Smooth muscle cell of the brain vasculature (primary cell): ENCODE results near the gene HSPA8.
A peak's percentile ranks its signal among the peaks of the same experiment; 100 is the strongest.
"Not testable (repeated sequence)": the region's sequence is repeated elsewhere in the genome, so short reads cannot be mapped to it uniquely, and the experiment has no call there.

Source experiments
- DNase-seq: peaks from one replicate; pipeline ENCODE4 v3.0.0-alpha.2; 2012; ENCODE audit warnings: low read depth, low spot score

Gene HSPA8

GRCh38 chr11:123061403-123062157 is at the start of gene HSPA8:
Gene HSPA8 (minus strand): TSS chr11:123062136. CDS start chr11:123061324, 812 bp downstream.
- DNase-seq: no peak

DNA sequence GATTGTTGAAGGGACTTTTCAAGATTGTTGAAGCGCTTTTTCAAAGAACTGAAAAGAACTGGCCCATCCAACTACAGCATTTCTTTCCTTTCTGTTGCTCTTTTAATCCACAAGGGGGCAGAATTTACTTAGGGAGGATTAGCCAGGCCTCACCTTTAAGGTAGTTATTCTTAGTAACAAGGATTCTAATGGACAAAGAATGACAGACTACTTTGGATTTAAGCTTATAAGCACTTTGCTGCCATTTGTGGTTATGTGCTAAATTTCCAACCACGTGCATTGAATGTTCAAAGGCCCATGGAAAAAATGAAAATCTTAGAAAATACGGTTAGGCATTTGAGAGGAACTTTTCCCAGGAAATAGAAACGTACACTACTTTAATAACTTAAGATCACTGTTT is 49.5 kb upstream of the HSPA8 start:
- no peak for DNase-seq

DNA sequence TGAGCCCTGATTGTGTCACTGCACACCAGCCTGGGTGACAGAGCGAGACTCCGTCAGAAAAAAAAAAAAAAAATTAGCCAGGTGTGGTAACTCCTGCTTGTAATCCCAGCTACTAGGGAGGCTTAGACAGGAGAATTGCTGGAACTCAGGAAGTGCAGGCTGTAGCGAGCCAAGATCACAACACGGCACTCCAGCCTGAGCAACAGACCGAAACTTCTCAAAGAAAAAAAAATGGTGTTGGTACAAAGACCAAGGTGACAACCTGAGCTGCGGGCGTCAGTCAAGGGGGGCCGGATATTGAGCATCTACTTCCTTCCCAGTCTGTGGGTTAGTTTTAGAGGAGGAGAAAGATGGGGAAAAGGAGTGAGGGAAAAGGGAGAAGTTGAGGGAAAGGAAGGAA is 48.5 kb upstream of the HSPA8 start:
- DNase-seq: no peak

DNA sequence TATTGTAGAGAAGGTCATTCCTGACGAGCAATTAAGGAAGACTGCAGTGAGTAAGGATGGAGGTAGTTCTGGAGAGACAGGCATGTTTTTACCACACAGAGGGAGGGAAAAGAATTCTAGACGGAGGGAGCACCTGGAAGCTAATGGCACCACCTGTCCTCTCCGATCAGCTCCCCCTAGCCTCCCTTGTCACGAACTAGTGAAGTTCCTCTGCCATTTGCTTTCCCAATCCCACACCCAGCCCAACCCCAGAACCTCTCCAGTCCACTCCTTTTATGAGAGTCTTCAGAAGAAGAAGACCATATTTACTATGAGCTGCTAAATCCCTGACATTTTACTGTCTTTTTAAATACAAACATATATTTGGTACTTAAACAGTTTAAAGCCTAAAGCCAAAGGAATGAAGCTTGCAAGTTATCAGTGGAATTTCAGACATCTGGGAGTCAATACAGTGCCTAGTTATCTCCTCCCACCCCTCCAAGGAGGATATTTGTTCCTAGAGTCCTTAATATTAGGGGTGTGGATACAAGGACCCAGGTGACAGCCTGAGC is 46.1 kb upstream of the HSPA8 start:
- DNase-seq: no peak

DNA sequence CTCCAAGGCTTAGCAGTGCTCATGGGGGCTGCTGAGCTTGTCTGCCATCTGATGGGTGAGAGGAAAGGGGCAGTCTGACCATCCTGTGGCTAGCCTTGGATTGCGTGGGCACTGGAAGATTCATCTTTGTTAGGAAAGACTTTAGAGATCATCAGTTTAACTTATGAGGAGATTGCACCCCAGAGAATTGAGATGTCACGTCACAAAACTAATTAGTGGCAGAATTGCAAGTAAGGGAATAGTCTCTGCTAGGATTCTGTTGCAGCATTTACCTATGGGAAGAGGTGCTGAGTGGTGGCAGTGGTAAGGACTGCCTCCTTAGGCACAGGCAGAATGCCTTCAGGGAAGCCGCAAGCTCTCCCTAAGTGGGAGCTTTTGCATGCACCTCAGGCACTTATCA is 42.8 kb upstream of the HSPA8 start:
- no peak for DNase-seq

- peak; percentile 69 for DNase-seq
Measured at GRCh38 chr11:123103326-123103980, 41.5 kb upstream of the HSPA8 start.

DNA sequence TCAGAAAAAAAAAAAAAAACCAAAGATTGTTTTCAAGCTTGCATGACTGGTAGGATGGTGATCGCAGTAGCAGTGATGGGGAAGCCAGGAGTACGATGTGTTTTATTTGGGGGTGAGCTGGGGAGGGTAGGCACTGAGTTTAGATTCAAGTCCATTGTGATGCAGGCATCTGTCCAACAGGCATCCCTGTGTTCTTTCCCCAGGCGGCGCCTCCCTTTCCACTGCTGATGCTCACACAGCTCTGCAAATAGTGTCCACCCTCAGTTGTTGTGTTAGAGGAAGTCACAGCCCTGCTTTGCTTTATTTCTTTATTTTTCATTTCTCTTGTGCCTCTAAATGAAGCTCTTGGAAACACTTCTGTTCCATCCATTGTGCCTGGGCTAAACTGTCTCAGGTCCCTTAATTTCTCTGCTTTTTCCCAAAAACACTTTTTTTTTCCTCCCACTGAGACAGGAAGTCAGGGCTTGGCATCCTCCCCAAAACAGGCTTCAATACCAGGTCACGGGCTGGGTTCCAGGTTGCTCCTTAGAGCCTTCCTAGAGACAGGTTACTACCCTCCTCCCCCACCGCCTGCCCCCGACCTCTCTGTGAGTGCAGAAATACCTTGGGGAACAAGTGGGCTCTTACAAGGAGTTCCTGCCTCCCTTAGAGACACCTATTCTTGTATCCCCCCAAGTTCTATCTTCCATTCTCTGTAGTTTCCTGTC is 38.6 kb upstream of the HSPA8 start:
- DNase-seq: no peak

DNA sequence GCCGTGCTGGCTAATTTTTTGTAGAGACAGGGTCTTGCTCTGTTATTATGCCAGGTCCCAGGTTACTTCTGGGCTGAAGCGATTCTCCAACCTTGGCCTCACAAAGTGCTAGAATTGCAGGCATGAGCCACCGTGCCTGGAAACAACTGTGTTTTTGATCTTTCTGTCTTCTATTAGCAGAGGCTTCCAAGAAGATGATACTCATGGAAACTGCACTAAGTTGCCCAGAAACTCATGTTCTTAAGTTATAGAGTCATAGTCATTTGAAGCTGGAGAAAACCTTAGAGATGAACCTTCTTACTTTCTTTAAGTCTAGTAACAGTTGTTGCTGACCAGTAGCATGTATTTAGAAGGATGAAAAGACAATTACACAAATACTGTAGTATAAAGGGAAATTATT is 37.1 kb upstream of the HSPA8 start:
- DNase-seq: no peak

DNA sequence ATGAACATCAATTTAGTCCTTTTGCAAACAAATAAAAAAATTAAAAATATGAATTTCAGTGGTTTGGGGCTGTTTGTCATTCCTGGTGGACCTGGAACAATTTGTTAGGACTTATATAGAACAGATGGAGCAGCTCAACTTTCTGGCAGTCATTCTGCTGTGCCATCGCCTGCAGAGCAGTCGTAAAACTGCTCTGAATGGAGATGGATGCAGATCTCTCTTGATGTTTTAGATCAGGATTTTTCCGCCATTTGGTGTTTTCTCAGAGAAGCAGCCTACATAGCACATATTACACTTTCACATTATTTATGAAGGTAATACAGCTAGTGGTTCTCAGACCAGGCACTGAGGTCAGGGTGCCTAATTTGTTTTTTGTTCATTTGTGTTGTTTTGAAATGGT is 31.8 kb upstream of the HSPA8 start:
- no peak for DNase-seq

DNA sequence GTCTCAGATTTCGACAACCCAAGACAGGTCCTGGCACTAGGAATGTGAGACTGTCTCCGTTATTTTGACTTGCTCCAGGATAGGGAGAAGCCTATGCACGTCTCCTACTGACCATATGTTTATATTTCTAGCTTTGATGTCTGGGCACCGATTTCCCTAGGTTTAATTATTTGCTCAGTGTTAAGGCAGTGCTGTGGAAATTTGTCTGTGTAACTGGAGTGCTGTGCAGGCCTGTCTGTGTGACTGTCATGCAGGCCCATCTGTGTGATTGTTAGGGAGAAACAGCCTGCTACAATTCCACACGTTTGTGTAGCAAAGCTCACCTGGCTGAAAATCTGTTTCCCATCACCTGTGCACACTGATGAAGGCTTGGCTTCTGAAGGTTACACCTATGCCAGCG is 29.6 kb upstream of the HSPA8 start:
- DNase-seq: no peak

GRCh38 chr11:123090168-123090567 is 28.2 kb upstream of the HSPA8 start:
- DNase-seq: not testable (repeated sequence)

DNA sequence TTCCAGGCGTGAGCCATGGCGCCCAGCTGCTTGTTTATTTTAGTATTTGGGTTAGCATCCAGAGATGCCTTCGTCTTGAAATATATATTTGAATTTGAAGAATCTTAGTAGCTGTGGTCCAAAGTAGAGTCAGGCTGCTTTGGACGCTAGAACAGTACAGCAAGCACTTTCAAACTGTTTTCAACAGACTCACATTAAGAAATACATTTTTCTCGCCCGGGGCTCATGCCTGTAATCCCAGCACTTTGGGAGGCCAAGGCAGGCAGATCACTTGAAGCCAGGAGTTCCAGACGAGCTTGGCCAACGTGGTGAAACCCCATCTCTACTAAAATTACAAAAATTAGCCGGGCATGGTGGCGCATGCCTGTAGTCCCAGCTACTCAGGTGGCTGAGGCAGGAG is 27.0 kb upstream of the HSPA8 start:
- DNase-seq: not testable (repeated sequence)

GRCh38 chr11:123087657-123088056 is 25.7 kb upstream of the HSPA8 start:
- not testable (repeated sequence) for DNase-seq

- DNase-seq: no peak
Measured at GRCh38 chr11:123086305-123086704, 24.4 kb upstream of the HSPA8 start.

DNA sequence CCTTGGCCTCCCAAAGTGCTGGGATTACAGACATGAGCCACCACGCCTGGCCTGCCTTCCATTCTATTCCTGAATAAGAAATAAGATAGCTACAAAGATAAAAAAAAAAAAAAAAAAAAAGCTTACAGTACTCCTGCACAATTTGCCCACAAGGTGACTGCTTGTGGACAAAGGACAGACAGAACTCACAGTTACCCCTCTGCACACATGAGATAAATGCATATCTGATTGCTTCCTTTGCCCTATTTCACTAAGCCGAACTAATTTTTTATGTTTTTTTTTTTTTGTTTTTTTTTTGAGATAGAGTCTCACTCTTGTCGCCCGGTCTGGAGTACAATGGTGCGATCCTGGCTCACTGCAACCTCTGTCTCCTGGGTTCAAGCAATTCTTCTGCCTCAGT is 23.6 kb upstream of the HSPA8 start:
- no peak for DNase-seq

DNA sequence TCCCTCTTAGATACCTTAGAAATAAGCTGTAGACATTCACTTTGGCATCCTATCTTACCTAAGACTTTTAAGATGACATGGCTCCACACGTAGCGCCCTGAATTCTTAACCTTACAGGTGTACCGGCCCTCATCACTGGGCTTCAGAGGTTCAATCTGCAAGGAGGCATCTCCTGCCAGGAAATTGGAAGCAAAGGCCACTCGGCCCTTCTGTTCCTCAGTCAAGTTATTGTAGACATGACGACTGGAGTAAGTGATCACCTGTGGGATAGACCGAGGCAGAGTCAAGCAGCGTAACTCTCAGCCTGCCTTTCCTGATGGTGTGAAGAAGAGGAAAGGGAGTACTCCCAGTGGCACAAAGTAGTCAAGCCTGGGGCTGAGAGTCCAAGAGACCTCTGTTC is 22.5 kb upstream of the HSPA8 start:
- no peak for DNase-seq

DNA sequence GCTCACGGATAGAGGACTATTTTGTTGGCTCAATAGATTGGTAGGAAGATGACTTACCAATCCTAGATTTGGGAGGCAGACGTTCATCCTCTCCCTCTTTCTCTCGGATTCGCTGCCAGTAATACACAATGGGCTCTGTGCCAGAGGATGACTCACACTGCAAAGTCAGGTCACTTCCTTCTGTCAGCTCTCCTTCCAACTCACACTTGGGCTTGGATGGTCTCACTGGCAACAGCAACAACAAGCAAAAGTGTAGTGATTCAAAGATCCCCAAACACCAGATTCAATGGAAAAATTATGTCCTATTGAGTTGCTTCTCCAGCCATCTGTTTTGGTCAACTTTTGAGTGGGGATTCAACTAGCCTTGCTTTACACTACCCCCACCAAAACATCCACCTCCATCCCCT is 21.7 kb upstream of the HSPA8 start:
- peak; percentile 95 for DNase-seq

DNA sequence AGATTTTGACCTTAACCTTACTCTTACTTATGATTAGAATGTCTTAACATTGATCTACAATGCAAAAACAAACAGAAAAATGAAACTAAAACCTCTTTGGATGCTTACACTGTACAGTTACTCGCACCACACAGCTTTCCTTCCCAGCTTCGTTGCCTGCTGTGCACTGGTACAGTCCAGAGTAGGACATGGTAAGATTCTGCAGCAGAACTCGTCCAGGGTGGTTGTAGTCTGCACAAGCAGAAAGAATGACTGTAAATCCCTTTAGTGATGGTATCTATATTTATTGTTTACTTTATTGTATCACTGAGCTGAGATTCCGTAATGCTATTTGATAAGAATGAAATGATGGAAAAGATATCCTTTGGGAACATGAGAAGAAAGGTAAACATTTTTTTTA is 21.0 kb upstream of the HSPA8 start:
- no peak for DNase-seq

DNA sequence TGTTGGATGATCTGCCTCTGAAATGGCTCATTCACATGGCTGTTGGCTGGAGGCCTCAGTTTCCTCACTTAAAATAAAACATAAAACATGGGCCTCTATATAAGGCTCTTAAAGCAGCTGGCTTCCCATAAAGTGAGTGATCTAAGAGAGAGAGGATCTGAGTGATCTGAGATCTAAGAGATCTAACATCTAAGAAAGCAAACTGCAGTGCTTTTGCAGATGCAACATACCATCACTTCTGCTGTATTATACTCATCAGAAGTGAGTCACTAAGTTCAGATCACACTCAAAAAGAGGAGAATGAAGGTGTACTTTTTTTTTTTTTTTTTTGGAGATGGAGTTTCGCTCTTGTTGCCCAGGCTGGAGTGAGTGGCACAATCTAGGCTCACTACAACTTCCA is 18.1 kb upstream of the HSPA8 start:
- no peak for DNase-seq

DNA sequence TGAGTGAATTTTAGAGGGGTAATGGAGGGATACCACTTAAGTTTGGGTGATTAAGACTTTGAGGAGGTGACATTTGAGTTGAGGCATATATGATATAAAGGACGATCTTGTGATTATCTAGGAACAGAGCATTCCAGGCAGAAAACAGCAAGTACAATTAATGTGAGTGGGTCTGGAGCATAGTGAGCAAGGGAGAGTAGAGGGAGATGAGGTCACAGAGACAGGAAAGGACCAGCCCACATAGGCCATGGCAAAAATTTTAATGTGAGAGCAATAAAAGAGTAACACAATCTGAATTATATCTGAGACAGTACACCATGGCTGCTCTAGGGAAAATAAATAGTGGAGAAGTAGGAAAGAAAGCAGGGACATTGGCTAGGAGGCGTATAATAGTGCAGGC is 14.5 kb upstream of the HSPA8 start:
- DNase-seq: no peak

- DNase-seq: no peak
Measured at GRCh38 chr11:123073343-123074057, 11.6 kb upstream of the HSPA8 start.

GRCh38 chr11:123072762-123073161 is 10.8 kb upstream of the HSPA8 start:
- no peak for DNase-seq
